ENCODE data around the gene PYGL. TPM values are rescaled to one million over a fixed set of nuclear protein-coding genes. Genes with fewer than 3 reads are reported as not detected.
"Not testable (repeated sequence)": the region's sequence is repeated elsewhere in the genome, so short reads cannot be mapped to it uniquely, and the experiment has no call there.

PYGL gene
- total RNA-seq, 1 experiment from 2014 or later: 75.8 TPM

DNA sequence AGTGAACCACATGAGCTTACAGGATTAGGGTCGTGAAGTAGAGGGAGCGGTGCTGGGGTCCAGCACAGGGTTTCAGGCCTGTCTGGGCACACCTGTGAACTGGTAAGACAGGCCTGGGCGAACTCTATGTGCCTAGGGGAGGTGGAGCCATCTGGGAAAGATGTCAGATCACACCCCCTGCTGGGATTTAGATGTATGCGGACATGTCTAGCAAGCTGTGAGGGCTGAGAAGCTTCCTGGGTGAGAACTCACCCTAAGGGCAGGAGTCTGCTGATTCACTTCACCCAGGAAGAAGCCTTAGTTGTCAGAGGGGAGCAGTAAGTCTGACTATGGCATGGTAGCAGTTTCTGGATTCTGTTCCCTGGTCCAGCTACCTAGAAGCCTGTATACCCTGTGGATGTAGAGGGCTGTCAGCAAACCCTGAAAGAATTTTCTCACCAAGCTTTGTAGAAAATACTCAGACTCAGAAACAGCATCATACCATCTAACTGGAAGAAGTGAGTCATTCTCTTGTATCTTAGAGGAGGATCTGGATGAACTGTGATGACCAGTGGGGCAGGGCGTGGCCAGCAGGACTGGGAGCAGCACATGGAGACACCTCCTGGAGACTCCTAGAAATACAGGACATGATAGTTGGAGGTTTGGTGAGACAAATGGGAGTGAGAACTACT, 11.2 kb upstream of the PYGL start:
- peak; percentile 97 for DNase-seq (ENCODE audit: low read depth)

DNA sequence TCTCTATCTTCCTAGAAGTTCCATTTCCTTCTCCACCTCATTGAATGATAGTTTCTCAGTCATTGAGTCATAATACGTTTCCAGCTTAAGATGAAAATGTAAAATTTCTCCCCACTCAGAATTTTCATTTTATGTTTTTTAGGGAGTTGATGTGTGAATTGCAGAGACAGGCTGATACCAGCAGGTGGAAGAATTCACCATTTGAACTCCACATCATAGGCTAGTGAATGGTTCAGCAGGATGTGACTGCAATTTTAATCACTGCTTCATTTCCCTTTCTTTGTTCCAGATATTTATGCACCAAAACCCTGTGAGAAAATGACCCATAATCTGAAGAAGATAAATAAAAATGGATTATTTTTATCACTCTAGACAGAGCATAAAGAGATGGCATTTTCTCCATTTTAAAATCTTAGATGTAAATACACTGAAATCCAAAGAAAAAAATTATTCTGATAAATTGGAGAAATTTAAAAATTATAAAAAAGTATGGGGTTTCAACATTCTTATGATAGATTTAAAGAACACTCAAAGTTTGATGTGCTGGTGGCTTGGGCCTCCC, 10.6 kb upstream of the PYGL start:
- DNase-seq (ENCODE audit: low read depth): peak; percentile 73

DNA sequence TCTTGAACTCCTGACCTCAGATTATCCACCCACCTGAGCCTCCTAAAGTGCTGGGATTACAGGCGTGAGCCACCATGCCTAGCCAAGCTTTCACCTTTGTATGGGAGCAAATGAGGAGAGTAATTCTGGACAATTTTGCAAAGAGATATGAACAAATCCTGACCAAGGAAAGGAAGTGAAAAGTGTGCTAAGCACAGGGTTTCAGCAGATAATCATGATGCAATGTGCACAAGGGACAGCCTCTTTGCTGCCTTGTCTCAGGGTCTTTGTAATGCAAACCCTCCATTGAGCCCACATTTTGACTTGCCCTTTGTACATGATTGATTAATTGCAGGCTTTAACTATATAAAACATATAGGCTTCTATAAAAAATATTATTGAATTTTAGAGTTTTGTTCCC, 9.2 kb upstream of the PYGL start:
- no peak for DNase-seq (ENCODE audit: low read depth)

DNA sequence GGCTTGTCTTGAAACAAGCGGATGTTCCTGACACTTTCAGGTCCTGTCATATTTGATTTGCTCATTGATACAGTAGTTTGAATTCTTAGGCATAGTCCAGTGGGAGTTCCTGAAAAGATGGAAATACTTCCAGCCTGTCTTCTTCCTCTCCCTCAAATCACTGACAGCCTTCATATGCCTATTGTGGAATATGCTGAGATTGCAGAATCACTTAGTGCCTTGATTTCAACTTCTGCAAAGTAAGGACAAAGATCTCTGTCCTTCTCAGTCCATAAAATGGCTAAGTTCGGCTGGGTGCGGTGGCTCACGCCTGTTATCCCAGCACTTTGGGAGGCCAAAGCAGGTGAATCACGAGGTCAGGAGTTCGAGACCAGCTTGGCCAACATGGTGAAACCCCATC, 6.7 kb upstream of the PYGL start:
- no peak for DNase-seq (ENCODE audit: low read depth)

DNA sequence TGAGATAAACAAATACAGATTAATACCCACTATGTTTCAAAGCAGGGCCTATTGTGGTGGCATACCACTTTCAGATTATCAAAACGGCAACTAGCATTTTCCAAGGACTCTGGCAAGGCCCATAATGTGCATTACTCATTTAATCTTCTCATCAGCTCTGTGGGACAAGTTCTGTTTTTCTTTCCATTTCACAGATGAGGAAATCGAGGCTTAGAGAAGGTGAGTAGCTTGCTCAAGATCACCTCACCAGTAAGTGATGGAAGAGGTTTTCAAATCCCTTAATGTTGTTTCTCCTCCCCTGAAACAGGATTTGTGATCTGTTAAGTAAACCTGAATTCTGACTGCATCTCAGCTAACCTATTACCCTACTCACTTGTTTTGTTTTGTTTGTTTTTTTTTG, 3.9 kb upstream of the PYGL start:
- no peak for DNase-seq (ENCODE audit: low read depth)

DNA sequence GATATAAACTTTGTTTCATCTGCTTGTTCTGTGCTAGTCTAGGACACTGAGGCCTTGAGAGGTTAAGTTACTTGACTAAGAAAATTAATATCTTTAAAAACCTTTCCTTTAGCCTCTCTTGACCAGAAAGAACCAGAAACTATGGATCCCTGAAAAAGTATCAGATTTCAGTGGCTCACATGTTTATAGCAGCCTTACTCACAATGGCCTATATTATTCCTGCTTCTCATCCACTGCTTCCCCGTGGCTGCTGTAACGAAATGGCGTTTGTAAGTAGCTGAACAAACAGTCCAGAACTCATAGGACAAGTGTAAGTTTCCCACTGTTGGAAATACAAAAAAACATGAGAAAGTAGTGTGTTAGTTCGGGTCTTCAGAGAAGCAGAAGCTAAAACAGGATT, 3.2 kb upstream of the PYGL start:
- no peak for DNase-seq (ENCODE audit: low read depth)

DNA sequence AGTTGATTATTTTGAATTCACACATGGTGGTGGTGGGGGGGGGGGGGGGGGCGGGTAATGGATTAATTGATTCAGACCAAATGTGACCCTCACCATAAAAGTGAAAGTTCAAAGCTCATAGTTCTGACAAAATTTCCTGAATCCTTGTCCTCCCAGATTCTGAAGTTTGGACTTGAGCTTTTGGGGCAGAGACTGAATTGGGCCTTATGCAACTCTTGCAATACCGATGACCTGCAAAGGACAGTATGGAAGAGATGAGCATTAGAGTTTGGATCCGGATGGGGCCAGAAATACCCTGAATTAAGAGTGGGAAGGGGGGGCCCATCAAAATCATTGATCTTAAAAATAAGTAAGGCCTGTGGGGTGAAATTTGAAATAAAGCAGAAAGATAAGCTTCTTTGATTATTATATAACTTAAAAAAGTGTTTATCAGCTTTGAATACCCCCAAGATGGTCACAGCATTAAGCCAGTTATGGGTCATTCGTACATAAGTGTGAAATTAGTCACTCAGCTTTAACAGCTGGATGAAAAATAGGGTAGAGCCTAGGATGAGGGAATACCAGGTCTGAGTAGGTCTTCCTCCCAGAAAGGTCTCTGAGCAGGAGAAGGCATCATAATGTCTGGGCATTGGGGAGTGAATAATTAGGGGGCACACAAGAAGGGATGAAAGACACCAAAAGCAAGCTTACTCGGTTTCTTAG, 2.1 kb upstream of the PYGL start:
- DNase-seq (ENCODE audit: low read depth): no peak

DNA sequence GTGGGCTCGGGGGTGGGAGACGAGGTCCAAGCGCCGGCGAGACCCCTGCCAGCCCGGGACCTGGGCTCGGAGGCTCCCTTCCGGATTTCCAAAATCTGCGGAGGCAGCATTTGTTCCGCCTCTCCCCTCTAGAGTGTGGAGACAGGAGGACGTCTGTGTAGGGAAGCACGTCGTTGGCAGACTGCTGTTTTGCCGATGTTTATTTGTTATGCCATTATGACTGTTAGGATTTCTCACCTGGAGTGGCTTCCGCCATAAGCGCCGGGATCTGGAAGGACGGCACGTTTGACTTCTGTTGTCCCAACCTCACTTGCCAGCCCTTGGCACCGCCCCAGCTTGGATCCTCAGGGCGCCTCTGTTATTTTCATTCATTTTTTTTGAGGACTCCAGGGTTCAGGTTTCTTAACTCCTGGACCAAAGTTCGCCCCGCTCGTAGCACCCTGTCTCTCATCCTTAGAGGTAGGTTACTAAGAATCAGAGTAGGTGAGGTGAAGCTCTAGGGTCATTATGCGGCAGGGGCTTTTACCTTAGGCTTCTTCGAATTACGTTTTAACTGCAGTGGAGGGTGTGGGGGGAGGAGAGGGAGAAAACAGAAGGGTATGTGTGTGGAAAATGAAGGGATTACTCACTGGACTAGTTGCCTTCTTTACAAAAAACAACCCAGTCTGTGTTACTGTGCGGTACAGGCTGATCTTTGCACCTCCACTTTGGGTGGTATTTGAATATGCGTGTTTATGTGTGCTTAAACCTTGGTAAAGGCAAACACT, 547 bp upstream of the PYGL start:
- peak; percentile 74 for DNase-seq (ENCODE audit: low read depth)

DNA sequence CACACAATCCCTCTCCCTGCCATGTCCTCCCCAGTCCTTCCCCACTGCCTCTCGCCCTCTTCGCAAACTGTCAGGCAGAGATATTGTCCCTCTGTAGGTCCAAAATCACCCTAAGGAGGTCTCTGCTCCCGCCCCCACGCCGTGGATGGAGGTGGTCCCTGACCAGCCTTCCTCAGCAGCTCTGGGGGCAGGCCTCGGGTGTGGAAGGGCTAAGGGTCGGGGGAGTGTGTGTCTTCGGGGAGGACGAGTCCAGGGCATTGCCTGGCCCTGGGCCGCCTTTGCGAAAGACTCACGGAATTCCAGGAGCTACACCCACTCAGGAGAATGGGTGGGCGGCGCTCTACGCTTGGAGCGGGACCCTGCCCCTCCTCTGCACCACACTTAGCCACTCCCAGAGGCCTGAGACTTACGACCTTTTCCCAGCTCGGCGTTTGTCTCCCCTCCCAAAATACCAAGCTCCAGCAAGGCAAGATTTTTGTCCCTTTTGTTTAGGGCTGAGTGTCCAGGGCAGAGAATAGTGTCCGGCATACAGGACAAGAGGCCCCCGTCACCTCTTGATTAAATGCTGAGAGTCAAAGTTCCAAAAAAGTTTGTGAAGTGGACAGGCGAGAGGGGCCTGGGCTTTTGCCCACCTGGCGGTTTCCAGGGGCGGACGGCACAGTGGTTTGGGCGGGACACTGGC, 881 bp downstream of the PYGL start:
- DNase-seq (ENCODE audit: low read depth): peak; percentile 60

DNA sequence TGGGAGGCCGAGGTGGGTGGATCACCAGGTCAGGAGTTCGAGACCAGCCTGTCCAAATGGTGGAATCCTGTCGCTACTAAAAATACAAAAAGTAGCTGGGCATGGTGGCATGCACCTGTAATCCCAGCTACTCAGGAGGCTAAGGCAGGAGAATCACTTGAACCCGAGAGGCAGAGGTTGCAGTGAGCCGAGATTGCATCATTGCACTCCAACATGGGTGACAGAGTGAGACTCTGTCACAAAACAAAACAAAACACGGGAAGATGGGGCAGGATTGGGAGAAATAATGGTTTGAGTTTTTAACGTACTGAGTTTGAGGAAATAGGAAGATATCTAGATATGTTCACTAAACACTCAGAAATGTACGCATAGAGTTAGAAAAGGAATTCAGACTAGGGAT, 2.6 kb downstream of the PYGL start:
- DNase-seq (ENCODE audit: low read depth): not testable (repeated sequence)

DNA sequence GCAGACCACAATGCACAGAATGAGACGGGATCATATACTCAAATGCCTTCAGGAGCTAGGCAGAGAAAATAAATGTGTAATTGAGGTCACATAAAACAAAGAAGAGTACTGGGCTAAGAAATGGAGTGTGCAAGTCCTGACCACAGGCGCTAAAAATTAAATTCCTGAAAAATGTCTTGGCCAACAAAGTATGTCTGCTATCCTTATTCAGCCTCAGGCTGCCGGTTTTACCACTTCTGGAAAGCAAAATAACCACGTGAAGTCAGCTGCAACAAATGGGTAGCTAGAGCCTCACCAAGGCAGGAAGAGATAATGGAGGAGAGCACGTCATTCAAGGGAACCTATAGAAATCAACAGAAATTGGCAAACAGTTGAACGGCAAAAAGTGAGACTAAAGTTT, 3.1 kb downstream of the PYGL start:
- DNase-seq (ENCODE audit: low read depth): peak; percentile 92

DNA sequence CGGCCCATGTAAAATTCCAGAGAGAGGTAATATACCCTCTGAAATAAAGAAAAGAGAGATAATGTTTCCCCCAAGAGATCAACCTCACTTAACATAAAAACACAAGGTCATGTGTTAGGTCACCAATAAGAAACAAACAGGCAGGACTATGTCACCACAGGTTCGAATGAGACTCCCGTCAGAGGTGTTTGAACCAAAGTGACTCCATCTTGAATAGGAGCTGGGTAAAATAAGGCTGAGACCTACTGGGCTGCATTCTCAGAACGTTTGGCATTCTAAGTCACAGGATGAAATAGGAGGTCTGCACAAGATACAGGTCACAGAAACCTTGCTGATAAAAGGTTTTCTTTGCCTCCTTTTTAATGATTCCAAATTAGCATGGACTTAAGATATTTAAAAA, 6.5 kb downstream of the PYGL start:
- DNase-seq (ENCODE audit: low read depth): no peak

DNA sequence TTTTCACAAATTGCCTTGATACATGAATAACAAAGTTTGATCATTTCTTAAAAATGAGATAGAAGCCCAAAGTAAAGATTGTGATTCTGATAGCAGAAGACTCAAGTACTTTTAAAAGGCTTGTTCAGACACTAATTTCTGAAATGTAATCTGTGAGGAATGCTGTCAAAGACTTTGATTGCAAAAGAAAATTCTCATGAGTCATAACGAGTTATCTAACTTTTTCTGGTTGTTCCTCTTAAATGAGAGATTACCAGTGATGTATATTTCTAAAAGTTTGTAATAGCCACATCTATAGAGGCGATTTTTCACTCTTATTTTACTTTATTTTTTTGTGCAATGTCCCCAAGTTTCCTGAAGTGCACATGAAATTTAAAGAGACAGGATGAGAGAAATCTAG, 7.0 kb downstream of the PYGL start:
- peak; percentile 62 for DNase-seq (ENCODE audit: low read depth)

DNA sequence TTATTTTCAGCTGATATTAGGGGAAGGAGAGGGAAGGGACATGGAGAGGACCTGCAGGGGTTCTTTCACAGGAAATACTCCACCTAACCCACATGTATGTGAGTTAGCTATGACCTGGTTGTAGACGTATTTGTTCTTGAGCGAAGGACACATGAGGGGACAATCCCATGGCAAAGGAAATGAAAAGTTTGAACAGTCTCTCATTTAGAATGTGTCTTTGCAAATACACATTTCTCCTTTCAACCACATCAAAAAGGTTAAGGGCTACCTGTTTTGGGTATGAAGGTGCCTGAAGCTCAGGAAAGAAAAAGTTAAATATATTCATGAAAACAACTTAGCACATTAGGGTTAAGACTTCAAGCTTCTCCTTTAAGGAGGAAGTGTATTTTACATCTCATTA, 7.4 kb downstream of the PYGL start:
- no peak for DNase-seq (ENCODE audit: low read depth)

DNA sequence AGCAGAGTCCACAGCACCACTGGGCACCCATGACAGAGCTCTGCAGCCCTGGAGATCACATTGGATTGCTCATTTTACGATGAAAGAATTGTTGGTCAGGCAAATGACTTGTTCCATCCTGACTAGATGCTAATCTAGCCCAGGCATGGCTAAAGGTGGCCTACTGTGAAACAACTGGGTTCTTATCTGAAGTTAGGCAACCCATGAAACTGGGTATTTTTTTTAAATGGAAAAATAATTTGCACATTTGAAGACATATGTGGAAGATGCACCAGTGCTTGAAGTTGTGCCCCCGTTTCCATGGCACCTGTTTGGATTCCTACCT, 8.3 kb downstream of the PYGL start:
- DNase-seq (ENCODE audit: low read depth): no peak

DNA sequence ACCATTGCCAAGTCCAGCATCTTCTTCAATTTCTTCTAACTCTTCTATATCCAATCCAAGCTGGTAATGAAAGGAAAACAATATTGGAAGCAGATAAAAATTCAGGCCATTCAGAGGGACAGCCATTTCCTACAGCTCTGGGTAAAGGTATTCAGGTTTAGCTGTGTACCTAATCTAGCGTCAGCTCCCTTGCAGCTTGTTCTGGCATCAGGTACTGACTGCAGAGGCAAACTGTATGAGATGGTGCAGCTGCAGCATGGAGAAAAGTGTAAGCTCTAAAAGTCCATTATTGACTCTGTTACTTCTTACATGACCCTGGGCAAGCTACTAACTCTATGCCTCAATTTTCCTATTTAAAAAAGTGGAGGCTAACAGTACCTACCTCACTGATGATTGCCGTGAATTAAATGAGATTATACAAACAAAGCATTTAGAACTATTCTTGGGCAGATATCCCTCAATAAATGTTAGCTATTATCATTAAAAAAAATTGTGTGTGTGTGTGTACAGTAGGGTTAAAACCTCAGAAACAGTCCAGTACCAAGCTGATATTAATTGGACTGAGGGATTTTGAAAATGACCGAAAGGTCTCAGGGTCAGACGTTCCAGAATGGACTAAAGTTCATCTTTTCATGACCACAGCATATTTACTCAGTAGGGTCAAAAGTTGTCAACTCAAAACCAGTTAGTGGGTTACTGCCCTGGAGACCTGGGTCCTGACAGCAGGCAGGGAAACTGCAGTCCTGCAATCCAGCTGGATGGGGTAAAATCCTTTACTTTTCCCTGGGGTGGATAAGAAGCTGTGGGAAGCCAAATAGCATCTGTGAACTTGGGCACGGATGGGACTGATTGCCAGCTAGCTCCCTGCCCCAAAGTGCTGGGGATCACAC, 8.9 kb downstream of the PYGL start:
- DNase-seq (ENCODE audit: low read depth): no peak

DNA sequence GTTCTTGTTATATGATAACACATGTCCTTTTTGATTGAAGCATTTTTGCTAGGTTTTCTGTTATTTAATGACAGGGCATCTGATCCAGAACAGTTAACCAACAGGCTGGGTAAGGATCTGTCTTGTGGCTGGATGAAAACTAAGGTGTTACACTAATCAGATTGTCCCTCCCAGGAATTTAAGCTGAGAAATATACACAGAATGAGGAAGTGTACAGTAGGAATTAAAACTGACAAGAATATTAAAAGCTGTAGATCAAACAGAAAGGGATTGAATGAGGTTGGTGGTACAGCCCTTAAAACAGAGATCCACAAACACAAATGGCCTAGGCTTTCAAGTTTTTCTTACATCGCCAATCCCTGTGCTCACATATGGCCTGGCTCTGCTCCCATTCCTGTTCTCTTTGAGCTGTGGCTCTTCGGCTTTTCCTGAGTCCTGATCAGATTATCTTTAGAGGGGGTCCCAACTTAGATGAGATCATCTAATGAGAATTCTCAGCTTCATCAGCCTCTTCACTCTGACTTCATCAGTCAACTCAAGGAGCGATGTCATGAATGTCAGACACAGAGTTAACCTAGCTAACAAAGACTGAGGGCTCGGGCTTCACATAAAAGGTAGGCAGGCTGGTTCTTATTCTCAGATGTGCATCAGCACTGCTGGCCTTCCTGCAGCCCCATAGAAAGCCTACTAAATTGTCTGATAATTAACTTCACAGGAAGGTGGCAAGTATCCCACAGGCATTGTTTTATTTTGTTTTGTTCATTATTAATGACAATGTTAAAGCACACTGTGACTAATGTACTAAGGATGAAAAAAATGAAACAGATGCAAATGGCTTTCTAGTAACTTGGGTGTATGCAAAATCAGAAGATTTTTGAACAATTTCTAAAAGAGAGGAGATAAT, 11.4 kb downstream of the PYGL start:
- no peak for DNase-seq (ENCODE audit: low read depth)

DNA sequence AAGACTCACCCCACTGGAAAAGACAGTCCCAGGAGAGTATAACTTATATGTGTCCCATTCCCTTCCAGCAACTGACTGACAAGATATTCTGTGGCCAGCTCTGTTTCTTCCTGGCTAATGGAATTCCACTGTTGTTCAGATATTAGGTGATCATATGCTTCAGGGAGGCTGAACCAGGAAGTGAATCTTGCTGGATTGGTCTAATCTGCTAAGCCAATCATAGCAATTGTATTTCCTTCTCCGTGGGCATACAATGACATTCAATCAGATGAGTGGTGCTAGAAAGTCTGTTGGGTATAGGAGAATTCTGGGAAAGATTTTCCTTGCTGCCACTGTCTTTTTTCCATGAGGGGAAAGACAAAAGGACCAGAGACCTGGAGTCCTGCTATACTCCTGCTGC, 12.1 kb downstream of the PYGL start:
- DNase-seq (ENCODE audit: low read depth): no peak

DNA sequence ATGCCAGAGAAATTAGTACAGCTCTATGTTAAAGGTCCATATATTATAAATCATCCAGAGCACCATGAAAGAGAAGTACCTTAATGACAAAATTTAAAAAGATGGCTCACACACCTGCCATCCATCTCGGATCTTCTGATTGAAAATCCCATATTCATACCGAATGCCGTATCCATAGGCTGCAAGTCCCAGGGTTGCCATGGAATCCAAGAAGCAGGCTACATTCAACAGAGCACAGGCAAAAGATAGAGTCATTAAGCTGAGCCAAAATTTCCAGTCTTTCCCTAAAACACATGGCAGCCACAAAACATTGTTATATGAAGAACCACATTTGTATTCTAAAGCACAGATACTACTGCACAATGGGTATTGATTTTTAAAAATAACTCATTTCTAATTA, 12.7 kb downstream of the PYGL start:
- no peak for DNase-seq (ENCODE audit: low read depth)

DNA sequence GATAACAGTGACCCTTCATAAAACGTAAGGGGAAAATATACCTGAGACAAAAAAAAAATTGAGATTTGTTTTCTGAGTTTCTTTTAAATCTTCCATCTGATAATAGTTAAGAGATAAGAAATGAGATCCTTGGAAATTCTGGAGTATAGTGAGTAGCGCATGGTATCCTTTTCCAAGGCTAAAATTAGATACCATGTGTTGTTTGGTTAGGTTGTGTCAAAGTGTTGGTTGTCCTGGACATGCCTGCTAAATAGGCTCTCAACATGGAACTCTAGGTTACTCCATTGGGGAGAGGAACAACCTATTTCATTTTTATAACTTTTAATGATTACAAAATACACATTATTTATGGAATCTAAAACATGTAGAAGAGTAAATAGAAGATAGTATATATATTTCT, 14.8 kb downstream of the PYGL start:
- DNase-seq (ENCODE audit: low read depth): no peak

Measured in M059J (cell line).